C4-2B (cell line): Measurements from ENCODE around the gene LMLN.

Experiments used
- H3K27ac ChIP-seq: fragments of 450-650 bp; 2 replicates; pipeline ENCODE4 v1.5.1; 2017
- ZFX ChIP-seq: fragments of 450-650 bp; IDR thresholded peaks from 2 replicates; pipeline ENCODE4 v1.6.1; 2017
- TF ChIP-seq, protein P1 (sequence below): fragments of 450-650 bp; conservative IDR thresholded peaks from 2 replicates; pipeline ENCODE4 v1.5.1; 2017; ENCODE audit warnings: mild to moderate bottlenecking

LMLN gene

DNA sequence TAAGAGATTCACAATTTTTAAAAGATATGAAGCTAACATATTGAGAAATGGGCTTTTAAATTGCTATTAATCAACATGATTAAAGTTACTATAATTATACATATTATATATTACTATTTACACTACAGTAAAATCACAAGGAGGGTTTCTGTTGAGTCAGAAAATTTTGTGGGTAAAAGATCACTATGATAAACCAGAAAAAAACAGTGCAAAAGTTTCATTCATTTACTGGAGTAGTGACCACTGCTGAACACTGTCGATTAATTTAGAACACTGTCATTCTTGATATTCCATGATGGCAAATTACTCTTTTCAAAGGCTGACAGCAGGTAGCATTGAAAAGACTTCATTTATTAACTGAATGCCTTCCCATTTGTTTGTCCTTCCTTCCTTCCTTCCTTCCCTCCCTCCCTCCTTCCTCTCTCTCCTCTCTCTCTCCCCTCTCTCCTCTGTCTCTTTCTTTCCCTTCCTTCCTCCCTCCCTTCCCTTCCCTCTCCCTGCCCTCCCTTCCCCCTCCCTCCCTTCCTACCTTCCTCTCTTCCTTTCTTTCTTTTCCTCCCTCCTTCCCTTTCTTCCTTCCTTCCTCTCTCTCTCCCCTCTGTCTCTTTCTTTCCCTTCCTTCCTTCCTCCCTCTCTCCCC, 19.2 kb upstream of the LMLN start:
- peak overlapping the region; percentile 57 for H3K27ac ChIP-seq
- TF ChIP-seq, protein P1, sequence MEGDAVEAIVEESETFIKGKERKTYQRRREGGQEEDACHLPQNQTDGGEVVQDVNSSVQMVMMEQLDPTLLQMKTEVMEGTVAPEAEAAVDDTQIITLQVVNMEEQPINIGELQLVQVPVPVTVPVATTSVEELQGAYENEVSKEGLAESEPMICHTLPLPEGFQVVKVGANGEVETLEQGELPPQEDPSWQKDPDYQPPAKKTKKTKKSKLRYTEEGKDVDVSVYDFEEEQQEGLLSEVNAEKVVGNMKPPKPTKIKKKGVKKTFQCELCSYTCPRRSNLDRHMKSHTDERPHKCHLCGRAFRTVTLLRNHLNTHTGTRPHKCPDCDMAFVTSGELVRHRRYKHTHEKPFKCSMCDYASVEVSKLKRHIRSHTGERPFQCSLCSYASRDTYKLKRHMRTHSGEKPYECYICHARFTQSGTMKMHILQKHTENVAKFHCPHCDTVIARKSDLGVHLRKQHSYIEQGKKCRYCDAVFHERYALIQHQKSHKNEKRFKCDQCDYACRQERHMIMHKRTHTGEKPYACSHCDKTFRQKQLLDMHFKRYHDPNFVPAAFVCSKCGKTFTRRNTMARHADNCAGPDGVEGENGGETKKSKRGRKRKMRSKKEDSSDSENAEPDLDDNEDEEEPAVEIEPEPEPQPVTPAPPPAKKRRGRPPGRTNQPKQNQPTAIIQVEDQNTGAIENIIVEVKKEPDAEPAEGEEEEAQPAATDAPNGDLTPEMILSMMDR: no peak
- TF ChIP-seq ZFX: no peak

DNA sequence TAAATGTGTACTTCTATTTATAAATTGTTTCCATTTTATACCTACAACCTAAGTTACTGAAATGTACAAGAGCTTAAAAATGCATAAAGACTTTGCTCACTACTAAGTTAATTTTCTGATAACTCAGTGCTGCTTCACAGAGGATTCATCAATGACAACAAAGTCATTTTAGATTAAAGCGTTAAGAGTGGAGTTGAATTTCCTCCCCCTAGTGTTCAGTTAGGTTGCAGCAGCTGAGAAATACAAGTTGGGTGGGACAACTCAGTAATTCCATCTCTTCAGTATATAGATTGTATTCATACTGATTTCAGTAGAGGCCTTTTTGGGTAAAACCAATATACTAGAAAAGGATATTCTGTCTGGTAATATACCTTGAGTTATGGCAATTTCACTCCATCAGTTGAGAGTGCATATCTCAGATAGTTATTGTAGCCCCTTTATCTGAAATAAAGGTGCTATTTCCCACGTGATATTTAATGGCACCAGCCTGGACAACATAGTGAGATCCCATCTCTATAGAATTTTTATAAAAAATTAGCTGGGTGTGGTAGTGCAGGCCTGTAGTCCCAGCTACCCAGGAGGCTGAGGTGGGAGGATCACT, 17.0 kb upstream of the LMLN start:
- no peak overlapping the region for H3K27ac ChIP-seq
- TF ChIP-seq ZFX: no peak
- TF ChIP-seq, protein P1: peak; percentile 96

DNA sequence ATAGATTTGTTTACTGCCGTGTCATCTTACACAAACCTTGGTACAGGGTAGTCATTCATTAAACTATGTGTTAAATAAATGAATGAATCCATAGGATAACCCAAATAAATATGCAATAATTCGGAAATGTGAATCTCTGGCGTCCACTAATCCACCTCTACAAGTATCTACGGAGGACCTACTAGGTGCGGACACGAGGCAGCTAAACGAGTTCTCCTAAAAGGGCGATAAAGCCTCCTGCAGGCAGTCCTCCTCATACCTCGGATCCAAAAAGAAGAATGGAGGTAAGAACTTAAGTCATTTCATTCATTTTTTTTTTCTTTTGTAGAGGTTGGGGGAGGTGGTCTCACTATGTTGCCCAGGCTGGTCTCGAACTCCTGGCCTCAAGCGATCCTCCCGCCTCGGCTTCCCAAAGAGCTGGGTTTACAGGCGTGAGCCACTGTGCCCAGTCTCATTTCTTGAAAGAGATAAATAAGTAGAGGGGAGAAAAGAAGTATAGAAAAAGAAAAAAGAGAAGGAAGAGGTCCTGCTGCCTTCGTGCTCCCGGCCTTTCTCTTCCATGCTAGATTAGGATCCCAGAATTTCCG, 10.7 kb upstream of the LMLN start:
- TF ChIP-seq, protein P1: no peak
- no peak for TF ChIP-seq ZFX
- peak overlapping the region; percentile 89 for H3K27ac ChIP-seq

DNA sequence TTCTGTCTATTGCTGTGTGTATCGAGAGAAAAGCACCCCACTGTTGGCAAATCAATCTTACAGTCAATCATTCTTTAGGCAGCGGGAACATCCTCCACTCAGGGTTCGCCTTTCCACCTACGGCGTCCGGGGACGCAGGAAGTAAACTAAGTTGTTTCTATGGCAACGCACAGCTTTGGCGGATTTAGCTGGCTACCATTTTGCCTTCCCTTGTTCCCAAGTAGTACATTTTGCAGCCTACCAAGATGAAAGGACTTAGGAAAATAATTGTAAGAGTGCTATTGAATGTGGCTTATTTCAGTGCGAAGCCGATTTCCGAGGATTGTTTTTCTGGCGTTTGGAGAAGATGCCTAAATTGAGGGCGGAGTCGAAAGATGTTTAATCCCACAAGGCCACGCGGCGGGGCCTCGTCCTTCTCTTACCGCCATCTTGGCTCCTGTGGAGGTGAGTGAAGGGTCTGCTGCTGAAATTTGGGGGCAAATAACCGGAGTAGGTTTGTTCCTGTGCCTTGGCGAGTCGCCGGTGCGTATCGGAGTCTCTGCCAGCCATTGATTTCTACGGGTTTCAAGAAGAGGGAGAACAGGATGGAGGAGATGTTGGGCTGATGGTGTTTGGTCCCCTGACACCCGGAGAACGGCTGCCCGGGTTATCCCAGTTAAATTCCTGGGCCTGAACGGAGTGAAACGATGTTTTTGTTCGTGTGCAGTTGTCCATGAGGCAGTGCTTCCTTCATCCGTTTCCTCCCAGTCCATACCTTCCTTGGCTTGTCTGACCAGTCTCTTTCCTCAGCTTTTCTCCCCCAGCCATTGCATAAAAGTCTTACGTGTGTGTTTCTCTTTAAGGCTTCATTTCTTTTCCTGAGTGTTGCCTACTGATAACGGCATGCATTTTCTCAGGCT, 10.0 kb upstream of the LMLN start, which contains the start of gene RPL35A:
RPL35A (plus strand) TSS at position 413 of the 899 bp plus-strand sequence. CDS start 778 bp downstream, outside the sequence.
- peak within 1 kb of the TSS; percentile 89 for H3K27ac ChIP-seq
- peak; percentile 71; the same call in 1 of the 2 replicates for TF ChIP-seq ZFX
- TF ChIP-seq, protein P1: no peak

DNA sequence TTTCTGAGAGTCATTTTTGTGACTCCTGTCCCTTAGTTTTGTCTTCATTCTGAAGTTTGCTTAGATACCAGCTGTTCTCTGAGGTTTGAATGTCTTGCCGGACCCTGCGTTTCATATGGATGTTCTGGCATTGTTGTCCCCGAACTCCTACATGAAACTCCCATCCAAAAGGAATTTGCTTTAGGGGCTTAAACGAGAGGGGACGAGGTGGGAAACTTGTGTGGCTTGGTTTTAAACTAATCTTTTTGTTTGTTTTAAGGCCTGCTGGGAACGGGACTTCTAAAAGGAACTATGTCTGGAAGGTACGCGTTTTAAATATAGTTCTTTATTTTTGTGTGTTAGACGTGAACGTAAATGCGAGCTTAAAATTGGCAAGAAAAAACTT, 9.3 kb upstream of the LMLN start:
- peak overlapping the region; percentile 89 for H3K27ac ChIP-seq
- TF ChIP-seq, protein P1: no peak
- no peak for TF ChIP-seq ZFX

DNA sequence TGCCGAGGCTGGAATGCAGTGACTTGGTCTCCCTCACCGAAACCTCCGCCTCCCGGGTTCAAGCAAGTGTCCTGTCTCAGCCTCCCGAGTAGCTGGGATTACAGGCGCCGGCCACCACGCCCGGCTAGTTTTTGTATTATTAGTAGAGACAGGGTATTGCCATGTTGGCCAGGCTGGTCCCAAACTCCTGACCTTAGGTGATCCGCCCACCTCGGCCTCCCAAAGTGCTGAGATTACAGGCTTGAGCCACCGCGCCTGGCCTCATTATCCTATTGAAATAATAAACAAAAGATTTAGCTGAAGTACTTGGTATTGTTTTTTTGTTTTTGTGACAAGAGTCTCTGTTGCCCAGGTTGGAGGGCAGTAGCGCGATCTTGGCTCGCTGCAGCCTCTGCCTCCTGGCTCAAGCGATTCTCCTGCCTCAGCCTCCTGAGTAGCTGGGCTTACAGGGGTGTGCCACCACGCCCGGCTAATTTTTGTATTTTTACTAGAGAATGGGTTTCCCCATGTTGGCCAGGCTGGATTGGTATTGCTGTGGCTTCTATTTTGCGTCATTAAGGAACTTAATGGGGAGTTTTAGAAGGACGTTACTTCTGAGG, 8.5 kb upstream of the LMLN start:
- peak overlapping the region; percentile 89 for H3K27ac ChIP-seq
- TF ChIP-seq, protein P1: no peak
- no peak for TF ChIP-seq ZFX
